ENCODE data around the gene SLIT1.

SLIT1 gene

GRCh38 chr10:97069576-97070362 is 116.0 kb downstream of the SLIT1 start:
- intact Hi-C loops (cut with DNase I), result no loop called here
- DNase-seq, result peak in 3 of 10 donors; percentile 5 to 14 (median 6)

- intact Hi-C loops (cut with DNase I), result no loop called here
- peak in 3 of 10 donors; percentile 6 to 65 (median 27) for DNase-seq
These were observed 116.7 kb downstream of the SLIT1 start for GRCh38 chr10:97069026-97069425.

GRCh38 chr10:97067716-97068391 is 117.9 kb downstream of the SLIT1 start:
- intact Hi-C loops (cut with DNase I), result no loop called here
- DNase-seq, result peak in 3 of 10 donors; percentile 25 to 75 (median 62)

DNA sequence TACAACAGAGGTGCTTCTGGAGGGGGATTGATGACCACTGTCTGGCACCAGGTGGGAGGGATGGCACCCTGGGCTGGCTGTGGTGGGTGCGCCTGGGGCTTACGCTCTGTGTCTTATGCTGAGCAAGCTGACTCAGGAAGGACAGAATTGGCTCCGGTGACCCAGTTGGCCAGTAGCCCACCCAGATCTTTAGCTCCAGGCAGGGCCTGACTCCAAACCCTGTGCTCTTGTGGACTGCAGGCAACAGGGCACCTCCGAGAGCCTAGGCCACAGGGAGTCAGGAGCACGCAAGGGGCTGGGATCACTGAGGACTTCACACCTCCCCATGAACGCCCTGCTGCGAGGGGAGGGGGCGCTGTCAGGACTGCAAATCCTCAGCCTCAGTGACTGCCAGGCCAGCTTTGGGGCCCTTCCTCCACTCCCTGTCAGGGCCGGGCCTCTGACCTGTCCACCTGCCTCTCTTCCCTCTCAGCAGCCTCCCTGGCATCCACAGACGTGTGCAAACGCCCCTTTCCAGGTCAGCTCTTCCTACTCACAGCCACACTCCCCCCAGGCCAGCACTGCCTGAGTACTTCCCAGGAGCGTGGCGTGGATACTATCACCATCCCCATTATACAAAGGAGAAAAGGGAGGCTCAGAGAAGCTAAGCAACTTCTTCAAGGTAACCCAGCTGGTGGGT is 118.7 kb downstream of the SLIT1 start:
- peak in 3 of 10 donors; percentile 54 to 76 (median 60) for DNase-seq
- intact Hi-C loops (cut with DNase I), result no loop called here

- peak in 3 of 10 donors; percentile 44 to 81 (median 48) for DNase-seq
- intact Hi-C loops (cut with DNase I), result no loop called here
These were observed 119.8 kb downstream of the SLIT1 start for GRCh38 chr10:97065686-97066660.

- peak in 3 of 10 donors; percentile 2 to 11 (median 9) for DNase-seq
These were observed 120.6 kb downstream of the SLIT1 start for GRCh38 chr10:97065128-97065527.

GRCh38 chr10:97063983-97064837 is 121.5 kb downstream of the SLIT1 start:
- DNase-seq, result peak in 3 of 10 donors; percentile 44 to 80 (median 70)
- intact Hi-C loops (cut with DNase I), result no loop called here

More at GRCh38 chr10:97065128-97065527, 120.6 kb downstream of the SLIT1 start:
- intact Hi-C loops (cut with DNase I), result no loop called here

DNA sequence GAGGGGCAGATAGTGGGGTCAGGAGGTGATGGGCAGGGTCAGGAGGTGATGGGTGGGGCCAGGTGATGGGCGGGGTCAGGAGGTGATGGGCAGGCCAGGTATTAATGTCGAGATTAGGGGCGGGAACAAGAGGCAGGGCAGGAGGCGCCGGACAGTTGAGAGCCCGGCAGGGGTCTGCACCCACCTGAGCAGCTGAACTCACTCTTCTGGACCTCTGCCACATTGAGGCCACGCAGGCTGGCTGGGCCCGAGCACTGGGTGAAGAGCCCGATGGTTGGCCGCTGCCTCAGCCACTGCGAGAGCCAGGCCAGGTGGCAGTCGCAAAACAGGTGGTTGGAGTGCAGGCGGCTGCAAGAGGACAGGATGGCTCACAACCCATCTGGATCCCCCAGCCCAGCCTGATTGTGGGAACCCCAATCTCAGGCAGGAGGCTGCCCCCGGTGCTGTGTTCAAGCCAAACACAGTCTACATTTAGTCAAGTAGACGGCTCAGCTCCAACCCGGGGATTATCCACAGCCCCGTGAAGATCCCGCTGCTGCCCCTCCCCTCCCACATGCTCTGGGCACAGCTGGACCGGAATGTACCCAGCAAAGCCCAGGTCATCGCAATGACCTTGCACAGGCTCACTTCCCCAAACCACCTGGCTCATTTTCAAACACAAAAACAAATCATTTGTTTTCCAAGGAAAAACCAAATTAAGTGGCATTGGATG is 122.3 kb downstream of the SLIT1 start:
- DNase-seq, result peak in 3 of 10 donors; percentile 68 to 76 (median 69)
- intact Hi-C loops (cut with DNase I), result no loop called here

DNA sequence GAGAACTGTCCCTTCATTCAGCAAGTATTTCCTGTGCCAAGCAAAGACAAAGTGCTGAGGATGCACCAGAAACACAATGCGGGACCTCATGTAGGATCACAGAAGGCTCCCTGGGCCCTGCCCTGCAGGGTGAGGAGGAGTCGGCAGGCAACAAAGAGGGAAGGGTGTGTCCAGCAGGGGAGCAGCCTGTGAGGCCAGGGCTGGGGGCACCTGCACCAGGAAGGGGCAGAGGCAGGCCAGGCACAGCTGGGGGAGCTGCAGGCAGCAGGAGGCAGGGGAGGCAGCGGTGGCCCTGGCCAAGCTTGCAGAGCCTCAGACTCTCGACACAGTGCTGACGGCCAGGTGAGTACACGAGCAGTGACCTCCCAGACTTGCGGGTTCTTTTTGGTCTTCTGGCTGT is 123.3 kb downstream of the SLIT1 start:
- peak in 3 of 10 donors; percentile 50 to 77 (median 68) for DNase-seq
- intact Hi-C loops (cut with DNase I), result no loop called here

DNA sequence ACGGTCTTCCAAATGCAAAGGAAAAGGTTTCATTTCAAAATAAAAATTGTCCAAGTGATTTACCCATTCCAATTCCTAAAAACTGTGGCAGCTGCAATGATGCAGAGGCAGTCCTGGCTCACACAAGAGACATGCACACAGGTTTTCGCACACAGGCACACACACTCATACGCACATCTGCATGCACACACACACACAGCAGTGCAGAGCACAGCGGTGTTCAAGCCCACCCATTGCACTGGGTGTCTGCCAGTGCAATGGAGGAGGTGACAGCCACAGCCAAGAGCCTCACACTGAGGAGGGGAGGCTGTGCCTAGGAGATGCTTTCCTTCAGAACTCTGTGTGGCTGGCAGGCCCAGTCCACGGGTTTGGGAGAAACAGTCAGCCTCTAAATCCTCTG is 123.7 kb downstream of the SLIT1 start:
- intact Hi-C loops (cut with DNase I), result no loop called here

DNA sequence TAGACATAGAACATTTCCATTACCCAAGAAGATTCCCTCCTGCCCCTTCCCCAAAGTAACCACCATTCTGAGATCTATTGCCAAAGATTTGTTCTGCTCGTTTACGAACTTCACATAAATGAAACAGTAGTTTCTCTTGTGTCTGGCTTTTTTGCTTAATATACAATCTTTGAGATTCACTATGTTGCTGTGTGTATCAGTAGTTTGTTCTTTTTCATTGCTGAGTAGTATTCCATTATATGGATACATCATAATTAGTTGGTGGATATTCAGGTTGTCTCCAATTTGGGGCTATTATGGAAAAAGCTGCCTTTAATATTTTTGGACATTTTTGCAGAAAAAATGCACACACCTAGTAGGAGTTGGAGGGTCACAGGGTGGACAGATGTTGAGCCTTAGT is 124.3 kb downstream of the SLIT1 start:
- DNase-seq, result no peak
- intact Hi-C loops (cut with DNase I), result no loop called here

More for the DNA sequence above, 123.7 kb downstream of the SLIT1 start:
- DNase-seq, result peak in 3 of 10 donors; percentile 52 to 78 (median 53)

- peak in 2 of 10 donors; percentile 68 to 72 for DNase-seq
- intact Hi-C loops (cut with DNase I), result no loop called here
These were observed 125.2 kb downstream of the SLIT1 start for GRCh38 chr10:97060441-97061084.

DNA sequence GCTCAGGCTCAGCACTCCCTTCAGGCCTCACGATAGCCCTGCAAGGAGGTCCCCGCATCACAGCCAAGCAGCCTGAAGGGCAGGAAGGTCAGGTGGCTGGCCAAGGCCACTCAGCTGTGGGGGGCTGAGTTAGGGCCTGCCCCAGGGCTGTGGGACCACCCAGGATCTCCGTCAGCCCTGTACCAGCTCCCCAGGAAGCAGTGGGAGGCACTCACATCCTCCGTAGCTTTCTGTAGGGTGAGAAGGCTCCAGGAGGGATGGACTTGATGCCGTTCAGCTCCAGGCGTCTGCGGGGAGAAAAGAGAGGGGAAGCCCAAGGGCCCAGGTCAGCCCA is 125.9 kb downstream of the SLIT1 start:
- intact Hi-C loops (cut with DNase I), result no loop called here
- peak in 2 of 10 donors; percentile 52 to 77 for DNase-seq

DNA sequence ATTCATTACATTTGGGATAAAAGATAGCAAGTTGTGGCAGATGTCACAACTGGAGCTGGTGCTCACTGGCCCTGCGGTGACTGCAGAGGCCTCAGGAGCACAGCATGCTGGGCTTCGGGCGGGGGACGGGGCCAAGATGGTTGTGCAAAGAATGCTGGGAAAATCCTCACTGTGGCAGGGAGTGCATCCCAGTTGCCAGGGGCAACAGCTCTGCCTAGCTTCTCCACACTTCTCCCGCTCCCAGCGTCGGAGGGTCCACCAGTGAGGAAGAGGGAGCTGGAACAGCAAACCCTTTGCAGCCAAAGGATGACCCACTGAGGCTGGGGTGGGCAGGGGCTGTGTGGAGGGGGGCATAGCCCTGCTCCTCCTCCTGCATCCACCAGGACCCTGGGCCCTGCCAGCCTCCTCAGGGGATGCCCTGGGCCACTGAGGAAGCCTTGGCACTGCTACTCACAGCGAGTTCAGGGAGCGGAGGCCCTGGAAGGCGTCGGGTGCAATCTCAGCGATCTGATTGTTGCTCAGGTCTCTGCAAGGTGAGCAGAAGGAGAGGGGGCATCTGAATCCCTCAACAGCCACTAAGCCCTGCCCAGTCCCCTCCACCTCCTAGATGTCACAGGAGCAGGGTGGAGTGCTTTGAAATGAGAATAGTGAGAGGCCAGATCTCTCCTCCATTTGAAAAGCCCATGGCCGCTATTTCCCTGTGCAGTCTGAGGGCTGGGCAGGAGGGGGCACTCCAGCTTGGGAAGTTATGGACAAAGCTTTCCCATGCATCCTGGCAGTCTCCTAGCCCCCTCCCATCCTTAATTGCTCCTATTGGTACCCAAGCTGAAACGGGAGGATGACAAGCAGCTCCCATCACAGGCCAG is 126.5 kb downstream of the SLIT1 start:
- DNase-seq, result peak; percentile 47 to 95 (median 68)
- intact Hi-C loops (cut with DNase I), result no loop called here

GRCh38 chr10:97058521-97058920 is 127.2 kb downstream of the SLIT1 start:
- DNase-seq, result peak in 6 of 10 donors; percentile 34 to 93 (median 74)
- intact Hi-C loops (cut with DNase I), result no loop called here

DNA sequence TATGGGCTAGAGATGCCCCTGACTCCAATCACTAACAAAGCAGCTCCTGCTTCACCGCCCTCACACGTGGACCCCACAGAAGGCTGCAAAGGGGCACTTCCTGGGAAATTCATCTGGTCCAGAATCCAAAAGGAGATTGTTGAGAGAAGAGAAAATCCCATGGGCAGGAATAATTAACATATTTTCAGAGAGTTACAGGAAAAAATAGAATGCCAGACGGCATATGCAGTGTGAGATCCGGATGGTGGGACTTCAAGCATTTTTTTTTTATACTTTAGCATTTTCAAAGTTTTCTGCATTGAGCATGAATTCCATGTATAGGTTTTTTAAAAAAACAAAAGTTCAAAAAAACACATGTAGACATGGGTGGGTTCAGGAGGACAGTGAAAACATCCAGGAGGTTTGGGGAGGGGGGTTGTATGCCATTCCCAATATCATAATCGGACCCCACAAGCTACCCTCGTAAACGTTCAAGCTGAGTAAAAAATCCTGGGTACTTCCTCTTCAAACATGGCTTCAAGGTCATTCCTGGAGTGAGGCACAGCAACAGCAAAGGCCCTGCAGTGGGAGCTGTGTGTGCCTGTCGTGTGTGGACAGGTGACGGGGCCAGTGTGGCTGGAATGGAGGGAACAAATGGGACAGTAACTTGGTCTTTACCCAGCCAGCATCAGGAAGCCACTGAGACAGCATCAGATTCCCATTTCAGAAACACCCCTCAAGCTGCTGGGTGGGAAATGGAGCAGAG is 128.1 kb downstream of the SLIT1 start:
- intact Hi-C loops (cut with DNase I), result no loop called here
- peak in 2 of 10 donors; percentile 33 to 53 for DNase-seq
